PC-9 (cell line): ENCODE data around the gene LRRFIP1.

ENCODE experiments used
- EZH2 ChIP-seq: fragments of 200-600 bp; sonication (generic); IDR thresholded peaks from 2 replicates; pipeline ENCODE4 v1.8.0; 2017; ENCODE audit warnings: antibody characterized with exemption, low read depth
- TF ChIP-seq, protein P1 (sequence below): fragments of 200-600 bp; sonication (generic); conservative IDR thresholded peaks from 2 replicates; pipeline ENCODE4 v1.6.1; 2017; ENCODE audit warnings: mixed run types, antibody characterized with exemption, mild to moderate bottlenecking, moderate library complexity

- TF ChIP-seq, protein P1, sequence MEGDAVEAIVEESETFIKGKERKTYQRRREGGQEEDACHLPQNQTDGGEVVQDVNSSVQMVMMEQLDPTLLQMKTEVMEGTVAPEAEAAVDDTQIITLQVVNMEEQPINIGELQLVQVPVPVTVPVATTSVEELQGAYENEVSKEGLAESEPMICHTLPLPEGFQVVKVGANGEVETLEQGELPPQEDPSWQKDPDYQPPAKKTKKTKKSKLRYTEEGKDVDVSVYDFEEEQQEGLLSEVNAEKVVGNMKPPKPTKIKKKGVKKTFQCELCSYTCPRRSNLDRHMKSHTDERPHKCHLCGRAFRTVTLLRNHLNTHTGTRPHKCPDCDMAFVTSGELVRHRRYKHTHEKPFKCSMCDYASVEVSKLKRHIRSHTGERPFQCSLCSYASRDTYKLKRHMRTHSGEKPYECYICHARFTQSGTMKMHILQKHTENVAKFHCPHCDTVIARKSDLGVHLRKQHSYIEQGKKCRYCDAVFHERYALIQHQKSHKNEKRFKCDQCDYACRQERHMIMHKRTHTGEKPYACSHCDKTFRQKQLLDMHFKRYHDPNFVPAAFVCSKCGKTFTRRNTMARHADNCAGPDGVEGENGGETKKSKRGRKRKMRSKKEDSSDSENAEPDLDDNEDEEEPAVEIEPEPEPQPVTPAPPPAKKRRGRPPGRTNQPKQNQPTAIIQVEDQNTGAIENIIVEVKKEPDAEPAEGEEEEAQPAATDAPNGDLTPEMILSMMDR: no peak
- no peak for TF ChIP-seq EZH2
Measured at GRCh38 chr2:237682151-237682550, 54.8 kb downstream of the LRRFIP1 start.
